ENCODE results near the gene TMBIM6.

- TF ChIP-seq CTCF (IDR thresholded peaks at IDR 0.05) (no peak), POLR2A (IDR thresholded peaks at IDR 0.05) (no peak), POLR2AphosphoS5 (IDR thresholded peaks at IDR 0.05) (no peak), EP300 (IDR thresholded peaks at IDR 0.05) (no peak)
Observed at GRCh38 chr12:49801141-49802063, 60.0 kb downstream of the TMBIM6 start.

All from stomach (tissue), 4 donors.